ENCODE results near the gene FAM200B. TPM values are rescaled to one million over a fixed set of nuclear protein-coding genes. Genes with fewer than 3 reads are reported as not detected.
A peak's percentile ranks its signal among the peaks of the same experiment; 100 is the strongest.
"Not testable (repeated sequence)": the region's sequence is repeated elsewhere in the genome, so short reads cannot be mapped to it uniquely, and the experiment has no call there.

Gene FAM200B
- total RNA-seq, 1 donor from 2014 or later = 27.4 TPM

GRCh38 chr4:15720851-15721250 lies 39.2 kb downstream of the FAM200B start:
- Mint-ChIP-seq H3K9me3 (ENCODE audit: unreplicated experiment) (no peaks in the 10 kb centered on the region), H3K4me3 (ENCODE audit: unreplicated experiment) (no peak overlapping the region), H3K4me1 (ENCODE audit: low read depth, unreplicated experiment) (no peaks in the 10 kb centered on the region), H3K27me3 (ENCODE audit: unreplicated experiment) (no peaks in the 10 kb centered on the region), H3K36me3 (ENCODE audit: unreplicated experiment) (no peaks in the 10 kb centered on the region), H3K27ac (ENCODE audit: unreplicated experiment) (no peak overlapping the region)
- no peak for TF ChIP-seq CTCF (IDR thresholded peaks at IDR 0.05; ENCODE audit: partially characterized antibody, unreplicated experiment)
- no peak for DNase-seq

- DNase-seq = no peak
- Mint-ChIP-seq H3K27ac (ENCODE audit: unreplicated experiment) (no peak overlapping the region), H3K4me3 (ENCODE audit: unreplicated experiment) (no peak overlapping the region), H3K4me1 (ENCODE audit: low read depth, unreplicated experiment) (no peaks in the 10 kb centered on the region), H3K36me3 (ENCODE audit: unreplicated experiment) (no peaks in the 10 kb centered on the region), H3K9me3 (ENCODE audit: unreplicated experiment) (no peaks in the 10 kb centered on the region), H3K27me3 (ENCODE audit: unreplicated experiment) (no peaks in the 10 kb centered on the region)
- no peak for TF ChIP-seq CTCF (IDR thresholded peaks at IDR 0.05; ENCODE audit: partially characterized antibody, unreplicated experiment)
Measured at GRCh38 chr4:15725608-15726007, 44.0 kb downstream of the FAM200B start.

- Mint-ChIP-seq H3K4me1 (ENCODE audit: low read depth, unreplicated experiment) (peaks cover 1% of the 10 kb centered on the region), H3K4me3 (ENCODE audit: unreplicated experiment) (no peak overlapping the region), H3K9me3 (ENCODE audit: unreplicated experiment) (no peaks in the 10 kb centered on the region), H3K27ac (ENCODE audit: unreplicated experiment) (no peak overlapping the region), H3K27me3 (ENCODE audit: unreplicated experiment) (peaks cover 3% of the 10 kb centered on the region), H3K36me3 (ENCODE audit: unreplicated experiment) (no peaks in the 10 kb centered on the region)
- DNase-seq = no peak
- peak; percentile 89 for TF ChIP-seq CTCF (IDR thresholded peaks at IDR 0.05; ENCODE audit: partially characterized antibody, unreplicated experiment)
Measured at GRCh38 chr4:15729910-15730533, 48.4 kb downstream of the FAM200B start.

- DNase-seq; H3K4me1 Mint-ChIP-seq (ENCODE audit: low read depth, unreplicated experiment); H3K36me3 Mint-ChIP-seq (ENCODE audit: unreplicated experiment); H3K27me3 Mint-ChIP-seq (ENCODE audit: unreplicated experiment); H3K9me3 Mint-ChIP-seq (ENCODE audit: unreplicated experiment); H3K27ac Mint-ChIP-seq (ENCODE audit: unreplicated experiment); H3K4me3 Mint-ChIP-seq (ENCODE audit: unreplicated experiment): not testable (repeated sequence)
Measured at GRCh38 chr4:15733061-15733460, 51.4 kb downstream of the FAM200B start.

- Mint-ChIP-seq H3K9me3 (ENCODE audit: unreplicated experiment) (no peaks in the 10 kb centered on the region), H3K36me3 (ENCODE audit: unreplicated experiment) (no peaks in the 10 kb centered on the region)
- DNase-seq = peak; percentile 46
Measured at GRCh38 chr4:15735536-15735935, 53.9 kb downstream of the FAM200B start.

More at GRCh38 chr4:15735536-15735935, 53.9 kb downstream of the FAM200B start:
- Mint-ChIP-seq H3K4me1 (ENCODE audit: low read depth, unreplicated experiment) (peaks cover 4% of the 10 kb centered on the region), H3K4me3 (ENCODE audit: unreplicated experiment) (no peak overlapping the region), H3K27me3 (ENCODE audit: unreplicated experiment) (peaks cover 5% of the 10 kb centered on the region), H3K27ac (ENCODE audit: unreplicated experiment) (no peak overlapping the region)
- TF ChIP-seq CTCF (IDR thresholded peaks at IDR 0.05; ENCODE audit: partially characterized antibody, unreplicated experiment) = no peak
